GM21825 (cell line): ENCODE data around the gene ARHGAP26.

Experiments
- ATAC-seq: cut with Tn5 transposase; IDR thresholded peaks from one replicate; pipeline ENCODE4 v1.9.1; 2021; ENCODE audit warnings: mild to moderate bottlenecking, moderate library complexity; ENCODE audit not compliant: unreplicated experiment

ARHGAP26 gene

DNA sequence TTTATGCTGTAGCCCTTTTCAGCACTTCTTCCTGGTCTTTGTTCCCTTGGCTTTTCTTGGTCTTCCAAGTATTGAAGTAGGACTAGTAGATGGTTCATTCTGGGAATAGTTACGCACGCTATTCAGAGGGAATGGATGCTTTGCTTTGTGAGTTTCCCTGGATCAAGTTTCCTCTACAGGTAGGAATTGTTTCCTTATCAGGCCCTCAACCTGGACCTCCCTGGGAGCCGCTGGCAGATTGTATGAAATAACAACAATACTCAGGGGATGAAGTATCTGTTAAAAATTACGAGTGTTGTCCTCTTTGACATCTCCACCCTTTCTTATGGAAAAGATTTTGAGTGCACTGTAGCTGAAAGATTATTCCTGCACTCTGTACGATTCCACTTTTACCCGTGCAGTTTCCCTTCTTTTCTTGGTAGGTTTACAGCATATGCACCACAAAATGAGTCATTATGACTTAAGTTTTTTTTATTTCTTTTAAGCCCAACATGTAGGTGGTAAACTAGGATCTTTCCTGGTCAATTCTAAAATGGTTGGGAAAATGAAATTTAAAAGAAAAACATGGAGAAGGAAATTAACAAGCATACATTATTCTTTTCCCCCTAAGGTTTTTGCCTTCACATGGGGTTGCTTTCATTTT, 57.9 kb downstream of the ARHGAP26 start:
- ATAC-seq: no peak

GRCh38 chr5:142828797-142829535, 58.8 kb downstream of the ARHGAP26 start:
- ATAC-seq: no peak

DNA sequence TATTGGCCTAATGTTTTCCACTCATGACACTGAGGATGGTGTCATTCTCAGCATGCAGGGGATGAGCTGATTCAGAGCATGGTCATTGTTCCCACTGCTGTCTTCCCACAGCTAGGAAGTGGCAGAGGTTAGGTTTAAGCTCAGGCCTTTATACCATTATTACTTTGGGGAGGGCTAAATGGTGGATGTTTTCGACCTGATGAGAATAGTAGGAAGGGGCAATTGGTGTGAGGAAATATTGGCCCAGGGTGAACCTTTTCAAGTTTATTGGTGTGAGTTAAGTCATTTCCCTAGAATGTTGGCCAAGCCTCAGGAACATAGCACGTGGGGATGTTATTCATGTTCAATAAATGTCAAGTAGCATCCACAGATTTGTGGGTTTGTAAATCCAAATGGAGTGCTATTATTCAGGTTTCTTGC, 59.6 kb downstream of the ARHGAP26 start:
- no peak for ATAC-seq

- no peak for ATAC-seq
Observed at GRCh38 chr5:142830241-142831008, 60.2 kb downstream of the ARHGAP26 start.

DNA sequence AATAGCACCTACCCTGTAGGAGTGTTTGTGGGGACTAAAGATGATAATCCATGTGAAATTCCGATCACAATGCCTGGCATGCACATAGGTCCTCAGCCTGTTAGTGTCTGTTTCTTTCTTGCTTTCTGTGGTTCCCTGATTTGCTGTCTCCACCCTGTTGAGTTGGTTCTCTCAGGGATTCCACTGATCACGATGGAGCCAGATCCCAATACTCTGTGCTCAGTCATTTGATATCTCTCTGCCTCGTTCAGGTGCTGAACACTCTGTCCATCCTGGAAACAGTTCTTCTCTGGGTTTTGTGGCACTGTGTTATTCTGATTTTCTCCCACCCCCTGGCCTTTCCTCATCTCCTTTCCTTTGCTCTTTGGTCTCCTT, 60.8 kb downstream of the ARHGAP26 start:
- no peak for ATAC-seq

- ATAC-seq: no peak
Observed at GRCh38 chr5:142832263-142832662, 62.1 kb downstream of the ARHGAP26 start.

- ATAC-seq: no peak
Observed at GRCh38 chr5:142833517-142834449, 63.6 kb downstream of the ARHGAP26 start.

DNA sequence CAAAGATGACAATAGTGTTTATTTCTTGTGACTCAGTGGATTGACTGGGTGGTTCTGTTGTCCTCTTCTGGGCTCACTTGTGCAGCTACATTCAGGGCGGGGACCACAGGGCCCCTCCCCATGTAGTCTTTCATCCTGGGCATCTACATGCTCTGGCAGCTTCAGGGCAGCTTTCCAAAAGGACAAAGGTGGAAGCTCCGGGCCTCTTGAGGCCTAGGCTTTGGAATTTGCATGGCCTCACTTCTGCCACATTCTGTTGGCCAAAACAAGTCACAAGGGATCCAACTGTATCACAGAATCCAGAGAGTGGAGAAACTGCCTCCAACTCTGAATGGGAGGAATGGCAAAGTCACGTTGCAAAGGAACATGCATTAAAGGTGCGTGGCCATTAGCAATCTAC, 64.3 kb downstream of the ARHGAP26 start:
- no peak for ATAC-seq

- ATAC-seq: no peak
Observed at GRCh38 chr5:142835540-142835939, 65.4 kb downstream of the ARHGAP26 start.

- no peak for ATAC-seq
Observed at GRCh38 chr5:142836048-142836447, 65.9 kb downstream of the ARHGAP26 start.

DNA sequence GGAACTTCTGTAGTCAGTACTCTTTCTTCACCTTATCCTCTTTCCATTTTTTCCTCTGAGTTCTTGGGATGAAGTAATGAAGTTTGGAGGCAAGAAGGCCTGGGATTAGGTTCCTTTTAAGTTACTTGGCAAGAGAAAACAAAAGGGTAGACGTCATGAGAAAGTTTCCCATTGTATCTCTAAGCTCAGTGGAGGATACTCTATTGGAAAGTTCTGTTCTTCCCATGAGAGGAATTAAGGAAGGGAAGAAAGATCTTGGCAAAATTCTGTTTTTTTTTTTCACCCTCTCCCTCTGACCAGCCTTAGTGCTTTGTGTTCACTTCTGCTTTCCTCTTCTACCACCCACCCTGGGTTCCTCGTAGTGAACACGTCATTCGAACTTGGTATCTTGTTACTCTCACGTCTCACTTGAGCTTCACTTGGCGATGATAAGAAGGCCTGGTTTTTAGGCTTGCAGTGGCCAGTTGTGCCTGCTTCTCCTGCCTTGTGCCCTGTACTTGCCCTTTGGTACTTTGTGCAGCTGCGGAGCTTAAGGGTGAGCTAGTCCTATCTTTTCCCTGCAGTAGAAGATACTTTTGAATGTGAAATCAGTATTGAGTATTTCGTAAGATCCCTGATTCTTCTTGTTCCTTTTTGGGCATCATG, 67.0 kb downstream of the ARHGAP26 start:
- ATAC-seq: no peak

- no peak for ATAC-seq
Observed at GRCh38 chr5:142838845-142839244, 68.7 kb downstream of the ARHGAP26 start.

DNA sequence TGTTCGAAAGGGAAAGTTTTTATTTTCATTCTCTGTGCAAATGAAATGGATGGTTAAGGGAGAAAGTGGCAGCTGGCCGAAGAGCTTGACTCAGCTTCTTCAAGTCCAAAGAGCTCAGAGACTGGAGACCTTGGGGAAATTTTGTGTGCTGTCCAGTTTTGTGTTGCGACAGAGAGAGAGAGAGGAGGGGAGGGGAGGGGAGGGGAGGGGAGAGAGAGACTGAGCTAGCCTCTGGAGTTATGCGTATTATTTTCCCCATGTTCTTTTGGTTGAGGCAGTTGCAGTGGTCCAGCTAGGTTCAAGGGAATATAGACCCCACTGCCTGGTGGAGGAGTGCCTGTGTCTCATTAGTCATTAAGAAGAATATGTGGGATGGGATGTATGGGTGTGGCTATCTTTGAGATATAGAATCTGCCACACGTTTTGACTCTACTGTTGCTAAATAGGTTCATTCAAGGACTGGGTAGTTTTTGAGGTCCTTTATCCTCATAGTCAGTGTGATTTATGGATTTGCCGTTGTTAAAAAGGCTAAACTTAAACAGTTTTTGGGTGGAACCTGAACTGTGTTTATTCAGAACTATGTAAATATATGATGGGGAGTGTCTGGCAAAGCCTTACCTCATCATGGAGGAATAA, 69.7 kb downstream of the ARHGAP26 start:
- ATAC-seq: no peak

DNA sequence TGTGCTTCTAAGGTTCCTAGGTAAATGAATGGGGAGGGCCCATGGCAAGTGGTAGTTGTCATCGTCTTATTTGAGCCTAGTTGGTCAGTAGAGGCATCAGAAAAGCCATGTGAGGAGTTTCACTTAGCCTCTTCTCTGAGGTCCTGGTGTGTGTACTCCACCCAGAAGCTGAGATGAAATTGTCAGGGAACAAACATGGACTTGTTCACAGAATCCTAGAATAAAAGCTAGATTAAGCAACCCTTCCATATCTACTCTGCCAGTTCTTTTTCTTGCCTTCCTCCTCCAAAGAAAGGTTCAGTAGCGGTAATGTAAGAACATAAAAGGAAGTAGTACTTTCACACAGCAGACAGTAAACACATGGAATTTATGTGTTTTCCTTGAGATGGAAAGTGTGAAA, 70.4 kb downstream of the ARHGAP26 start:
- no peak for ATAC-seq

GRCh38 chr5:142841511-142842265, 71.5 kb downstream of the ARHGAP26 start:
- no peak for ATAC-seq

GRCh38 chr5:142842994-142843905, 73.1 kb downstream of the ARHGAP26 start:
- no peak for ATAC-seq

- ATAC-seq: no peak
Observed at GRCh38 chr5:142844866-142845265, 74.7 kb downstream of the ARHGAP26 start.

- ATAC-seq: peak; percentile 55
Observed at GRCh38 chr5:142845402-142845921, 75.3 kb downstream of the ARHGAP26 start.
